Keratinocyte (primary cell): Measurements from ENCODE around the gene DDX49.

Experiments used
- EZH2 ChIP-seq: IDR thresholded peaks from one replicate; pipeline ENCODE4 v1.6.1; 2012; ENCODE audit warnings: inconsistent platforms, mild to moderate bottlenecking, low read length, moderate library complexity
- TF ChIP-seq, protein P1 (sequence below), 3 experiments: IDR thresholded peaks in 1 of 3; conservative IDR thresholded peaks in 1 of 3; optimal IDR thresholded peaks in 1 of 3; 2 replicates in 2 of 3; 3 replicates in 1 of 3; pipeline versions ENCODE3 to v1.5.1; 2011; ENCODE audit warnings: low read length in 3 of 3, mild to moderate bottlenecking in 3 of 3, moderate library complexity in 2 of 3, control low read depth in 1 of 3, inconsistent platforms in 1 of 3; ENCODE audit not compliant: insufficient read depth in 2 of 3; ENCODE audit errors: extremely low read depth in 1 of 3

GRCh38 chr19:18905513-18906236 is 13.8 kb upstream of the DDX49 start:
- TF ChIP-seq, protein P1, sequence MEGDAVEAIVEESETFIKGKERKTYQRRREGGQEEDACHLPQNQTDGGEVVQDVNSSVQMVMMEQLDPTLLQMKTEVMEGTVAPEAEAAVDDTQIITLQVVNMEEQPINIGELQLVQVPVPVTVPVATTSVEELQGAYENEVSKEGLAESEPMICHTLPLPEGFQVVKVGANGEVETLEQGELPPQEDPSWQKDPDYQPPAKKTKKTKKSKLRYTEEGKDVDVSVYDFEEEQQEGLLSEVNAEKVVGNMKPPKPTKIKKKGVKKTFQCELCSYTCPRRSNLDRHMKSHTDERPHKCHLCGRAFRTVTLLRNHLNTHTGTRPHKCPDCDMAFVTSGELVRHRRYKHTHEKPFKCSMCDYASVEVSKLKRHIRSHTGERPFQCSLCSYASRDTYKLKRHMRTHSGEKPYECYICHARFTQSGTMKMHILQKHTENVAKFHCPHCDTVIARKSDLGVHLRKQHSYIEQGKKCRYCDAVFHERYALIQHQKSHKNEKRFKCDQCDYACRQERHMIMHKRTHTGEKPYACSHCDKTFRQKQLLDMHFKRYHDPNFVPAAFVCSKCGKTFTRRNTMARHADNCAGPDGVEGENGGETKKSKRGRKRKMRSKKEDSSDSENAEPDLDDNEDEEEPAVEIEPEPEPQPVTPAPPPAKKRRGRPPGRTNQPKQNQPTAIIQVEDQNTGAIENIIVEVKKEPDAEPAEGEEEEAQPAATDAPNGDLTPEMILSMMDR (optimal IDR thresholded peaks at IDR 0.05 in 1 of 3, IDR thresholded peaks at IDR 0.05 in 1 of 3, conservative IDR thresholded peaks at IDR 0.05 in 1 of 3; ENCODE audit: extremely low read depth in 1 of 3, insufficient read depth in 2 of 3, low read length in 3 of 3): no peak
- TF ChIP-seq EZH2: no peak
